Neuronal stem cell (in vitro differentiated cells): ENCODE data around the gene VIPAS39.
A peak's percentile ranks its signal among the peaks of the same experiment; 100 is the strongest.

Experiments used
- DNase-seq: peaks from one replicate; pipeline ENCODE4 v3.0.0-alpha.2; 2013; ENCODE audit warnings: low spot score
- H2AFZ ChIP-seq: one replicate; pipeline ENCODE4 v1.6.1; 2013; ENCODE audit warnings: mild to moderate bottlenecking, low read length, inconsistent platforms
- H2AK5ac ChIP-seq: 2 replicates; pipeline ENCODE4 v1.6.1; 2013; ENCODE audit warnings: low read depth, mild to moderate bottlenecking, inconsistent platforms, low read length, moderate library complexity, mixed read lengths
- H2BK120ac ChIP-seq: 2 replicates; pipeline ENCODE4 v1.6.1; 2013; ENCODE audit warnings: low read depth, mild to moderate bottlenecking, inconsistent platforms, low read length, moderate library complexity, mixed read lengths
- H2BK12ac ChIP-seq: one replicate; pipeline ENCODE4 v1.6.1; 2013; ENCODE audit warnings: low read length, inconsistent platforms
- H2BK15ac ChIP-seq: 2 replicates; pipeline ENCODE4 v1.6.1; 2013; ENCODE audit warnings: mild to moderate bottlenecking, low read length, inconsistent platforms, mixed read lengths
- H2BK5ac ChIP-seq: one replicate; pipeline ENCODE4 v1.6.1; 2013; ENCODE audit warnings: inconsistent platforms, mild to moderate bottlenecking, low read length, moderate library complexity
- H3K14ac ChIP-seq: one replicate; pipeline ENCODE4 v1.6.1; 2013; ENCODE audit warnings: low read length, inconsistent platforms
- H3K18ac ChIP-seq: 2 replicates; pipeline ENCODE4 v1.6.1; 2013; ENCODE audit warnings: low read length, inconsistent platforms
- H3K23ac ChIP-seq: 2 replicates; pipeline ENCODE4 v1.6.1; 2013; ENCODE audit warnings: low read depth, mild to moderate bottlenecking, mixed read lengths, low read length, inconsistent platforms; ENCODE audit not compliant: poor library complexity
- H3K27ac ChIP-seq: replicated peaks from 3 replicates; pipeline ENCODE4 v1.5.1; 2013; ENCODE audit warnings: low read length, inconsistent platforms
- H3K27me3 ChIP-seq, 3 experiments: 2 replicates each; pipeline ENCODE4 v1.6.1; 2013; ENCODE audit warnings: low read length in 3 of 3, mild to moderate bottlenecking in 2 of 3, inconsistent platforms in 1 of 3, low read depth in 1 of 3, mixed read lengths in 1 of 3, moderate library complexity in 1 of 3; ENCODE audit not compliant: control insufficient read depth in 3 of 3, insufficient read depth in 3 of 3
- H3K36me3 ChIP-seq, 2 donors: replicated peaks in 1 of 2; 2 replicates each; pipeline ENCODE4 v1.6.1; 2013; ENCODE audit warnings: low read length in 2 of 2; ENCODE audit not compliant: control insufficient read depth in 2 of 2, insufficient read depth in 2 of 2
- H3K4ac ChIP-seq: 2 replicates; pipeline ENCODE4 v1.6.1; 2013; ENCODE audit warnings: inconsistent platforms, mild to moderate bottlenecking, low read length, moderate library complexity
- H3K4me1 ChIP-seq, 2 donors: 1 replicate in 1 of 2; 2 replicates in 1 of 2; pipeline ENCODE4 v1.6.1; 2013; ENCODE audit warnings: low read length in 2 of 2, low read depth in 1 of 2; ENCODE audit not compliant: control insufficient read depth in 2 of 2, insufficient read depth in 1 of 2
- H3K4me2 ChIP-seq: one replicate; pipeline ENCODE4 v1.6.1; 2013; ENCODE audit warnings: mild to moderate bottlenecking, low read length, inconsistent platforms; ENCODE audit not compliant: insufficient read depth, poor library complexity, severe bottlenecking
- H3K4me3 ChIP-seq, 2 donors: 2 replicates each; pipeline ENCODE4 v1.5.1; 2013; ENCODE audit warnings: low read length in 2 of 2, mild to moderate bottlenecking in 2 of 2, inconsistent platforms in 1 of 2, moderate library complexity in 1 of 2
- H3K79me1 ChIP-seq: one replicate; pipeline ENCODE4 v1.6.1; 2013; ENCODE audit warnings: low read depth, mild to moderate bottlenecking, inconsistent platforms, low read length, moderate library complexity
- H3K9ac ChIP-seq: one replicate; pipeline ENCODE4 v1.6.1; 2013; ENCODE audit warnings: mild to moderate bottlenecking, low read depth, low read length, inconsistent platforms; ENCODE audit not compliant: poor library complexity
- H3K9me3 ChIP-seq, 2 donors: replicated peaks in 1 of 2; 2 replicates each; pipeline versions ENCODE3 to v1.6.1; 2013; ENCODE audit warnings: low read length in 2 of 2, mild to moderate bottlenecking in 2 of 2, inconsistent platforms in 1 of 2, low read depth in 1 of 2, mixed read lengths in 1 of 2, moderate library complexity in 1 of 2; ENCODE audit not compliant: control insufficient read depth in 2 of 2, insufficient read depth in 1 of 2
- H4K8ac ChIP-seq: one replicate; pipeline ENCODE4 v1.6.1; 2013; ENCODE audit warnings: low read depth, mild to moderate bottlenecking, inconsistent platforms, low read length, moderate library complexity
- H4K91ac ChIP-seq: one replicate; pipeline ENCODE4 v1.6.1; 2013; ENCODE audit warnings: low read length, low read depth, mild to moderate bottlenecking, inconsistent platforms; ENCODE audit not compliant: poor library complexity
- WGBS, 2 donors: extraction: QIAGEN DNeasy Blood & Tissue Kit; methylation state at CpG; one replicate each; pipeline ENCODE4 v1.1.7; 2013; ENCODE audit warnings: missing lambda C conversion rate in 2 of 2, mixed read lengths in 1 of 2; ENCODE audit not compliant: insufficient read length in 2 of 2, insufficient replicate concordance in 1 of 2; ENCODE audit errors: extremely low coverage in 2 of 2; 5-methylcytosine and 5-hydroxymethylcytosine counted together

Gene VIPAS39

GRCh38 chr14:77469539-77469938, 12.1 kb upstream of the VIPAS39 start:
- Histone ChIP-seq H3K4me1 (peaks cover 0 to 4% of the 10 kb centered on the region in 2 donors), H3K9me3 (no peaks in the 10 kb centered on the region), H3K27ac (no peak overlapping the region), H3K27me3 (peaks cover 0 to 9% (median 0%) of the 10 kb centered on the region in 3 experiments), H4K91ac (no peak overlapping the region), H2BK12ac (no peak overlapping the region), H3K18ac (no peak overlapping the region), H3K14ac (no peak overlapping the region), H3K9ac (no peak overlapping the region), H3K4me2 (no peak overlapping the region), H3K4me3 (no peak overlapping the region), H2AK5ac (no peak overlapping the region), H2AFZ (no peak overlapping the region), H3K36me3 (peaks cover 29 to 53% of the 10 kb centered on the region in 2 donors), H3K23ac (no peak overlapping the region), H2BK5ac (no peak overlapping the region), H3K4ac (no peak overlapping the region), H2BK120ac (no peak overlapping the region), H4K8ac (no peak overlapping the region), H2BK15ac (no peak overlapping the region), H3K79me1 (no peaks in the 10 kb centered on the region)
- WGBS, 2 donors, result no CpG with 5 or more reads among the region's 1 CpG
- DNase-seq, result no peak

- Histone ChIP-seq H2BK120ac (no peak overlapping the region), H3K4me2 (no peak overlapping the region), H3K27me3 (peaks cover 0 to 6% (median 0%) of the 10 kb centered on the region in 3 experiments), H3K27ac (no peak overlapping the region), H3K79me1 (no peaks in the 10 kb centered on the region), H2BK5ac (no peak overlapping the region), H3K4ac (no peak overlapping the region), H3K18ac (no peak overlapping the region), H2AFZ (no peak overlapping the region), H3K36me3 (peaks cover 32 to 57% of the 10 kb centered on the region in 2 donors), H3K4me3 (peak overlapping the region in 1 of 2 donors; percentile 46), H3K23ac (no peak overlapping the region), H4K8ac (no peak overlapping the region), H2AK5ac (no peak overlapping the region), H4K91ac (no peak overlapping the region), H3K14ac (no peak overlapping the region), H2BK12ac (no peak overlapping the region), H3K9ac (no peak overlapping the region), H3K9me3 (no peaks in the 10 kb centered on the region), H2BK15ac (no peak overlapping the region), H3K4me1 (peaks cover 0 to 4% of the 10 kb centered on the region in 2 donors)
- WGBS, 2 donors, result no CpG with 5 or more reads among the region's 14 CpGs
- no peak for DNase-seq
Measured at GRCh38 chr14:77469067-77469505, 11.7 kb upstream of the VIPAS39 start.

GRCh38 chr14:77467801-77468200, 10.4 kb upstream of the VIPAS39 start:
- H3K14ac ChIP-seq, result no peak overlapping the region
- no peak overlapping the region for H2BK120ac ChIP-seq
- no peak overlapping the region for H2BK15ac ChIP-seq
- no peak overlapping the region for H3K18ac ChIP-seq
- H3K4me1 ChIP-seq, result peaks cover 0 to 3% of the 10 kb centered on the region in 2 donors
- no peak for DNase-seq
- no peak overlapping the region for H3K9ac ChIP-seq
- H2BK12ac ChIP-seq, result no peak overlapping the region
- peaks cover 39 to 70% of the 10 kb centered on the region in 2 donors for H3K36me3 ChIP-seq
- no peak overlapping the region for H2AFZ ChIP-seq
- H2AK5ac ChIP-seq, result no peak overlapping the region
- H3K4ac ChIP-seq, result no peak overlapping the region
- H3K4me3 ChIP-seq, result no peak overlapping the region
- peaks cover 0 to 3% (median 0%) of the 10 kb centered on the region in 3 experiments for H3K27me3 ChIP-seq
- no peak overlapping the region for H2BK5ac ChIP-seq
- no peaks in the 10 kb centered on the region for H3K9me3 ChIP-seq
- WGBS, 2 donors, result no CpG with 5 or more reads among the region's 5 CpGs
- H4K91ac ChIP-seq, result no peak overlapping the region
- H4K8ac ChIP-seq, result no peak overlapping the region
- no peak overlapping the region for H3K27ac ChIP-seq
- no peak overlapping the region for H3K23ac ChIP-seq
- H3K4me2 ChIP-seq, result no peak overlapping the region
- H3K79me1 ChIP-seq, result no peaks in the 10 kb centered on the region

- Histone ChIP-seq H2BK15ac (no peak overlapping the region), H3K79me1 (peaks cover 9% of the 10 kb centered on the region), H2AFZ (no peak overlapping the region), H2BK120ac (no peak overlapping the region), H4K8ac (no peak overlapping the region), H3K9me3 (no peaks in the 10 kb centered on the region), H3K4ac (no peak overlapping the region), H2AK5ac (no peak overlapping the region), H3K36me3 (peaks cover 32 to 48% of the 10 kb centered on the region in 2 donors), H3K14ac (no peak overlapping the region), H3K9ac (no peak overlapping the region), H2BK5ac (no peak overlapping the region), H3K4me2 (peak overlapping the region; percentile 53), H2BK12ac (no peak overlapping the region), H3K18ac (no peak overlapping the region), H3K4me1 (peaks cover 2 to 6% of the 10 kb centered on the region in 2 donors), H3K27ac (no peak overlapping the region), H4K91ac (no peak overlapping the region), H3K4me3 (peak overlapping the region; percentile 67 to 71), H3K23ac (no peak overlapping the region), H3K27me3 (no peaks in the 10 kb centered on the region)
- WGBS, 2 donors, result no CpG with 5 or more reads among the region's 13 CpGs
- DNase-seq, result peak; percentile 74
Measured at GRCh38 chr14:77459072-77459723, 1.8 kb upstream of the VIPAS39 start.
